ENCODE measurements around the gene LMBRD1. TPM values are rescaled to one million over a fixed set of nuclear protein-coding genes. Genes with fewer than 3 reads are reported as not detected.

The LMBRD1 gene
- total and polyA plus RNA-seq, 2 of the 4 experiments (the other 2 are of a cell fraction), result 3.9 to 8.7 TPM

DNA sequence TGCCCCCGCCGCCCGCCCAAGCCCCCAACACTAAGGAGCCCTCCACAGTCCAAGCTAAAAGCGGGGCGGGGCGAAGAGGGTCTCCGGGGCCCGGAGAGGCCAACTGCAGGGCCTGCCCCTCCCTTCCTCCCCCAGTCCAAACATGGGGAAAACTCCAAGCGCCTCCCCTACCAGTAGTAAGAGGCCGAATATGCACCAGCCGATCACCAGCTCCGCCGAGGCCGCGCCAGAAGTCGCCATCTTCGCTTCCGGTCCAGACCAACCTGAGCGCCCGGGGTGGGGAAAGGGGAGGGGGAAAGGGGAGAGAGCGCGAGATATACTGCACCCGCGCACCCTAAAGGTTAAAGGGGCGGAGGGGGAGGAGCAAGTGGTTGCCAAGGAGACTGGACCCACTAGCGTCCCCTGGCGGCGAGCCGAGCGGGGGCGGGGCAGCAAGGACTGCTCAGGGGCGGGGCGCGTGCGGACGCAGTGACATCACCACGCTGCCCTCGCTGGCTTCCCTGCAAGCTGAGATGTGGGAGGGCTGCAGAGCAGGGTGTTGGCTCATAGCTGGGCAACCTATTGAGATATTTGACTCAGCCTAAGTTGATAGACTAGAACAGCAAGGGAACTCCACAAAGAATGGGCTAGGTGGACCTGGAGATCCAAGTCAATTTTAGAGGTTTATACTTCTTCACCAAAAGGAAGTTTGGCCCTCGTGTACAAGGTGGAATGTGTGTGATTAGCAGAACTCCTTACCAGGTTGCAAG is at the start of gene LMBRD1 (continued):
- TF ChIP-seq, protein P1, sequence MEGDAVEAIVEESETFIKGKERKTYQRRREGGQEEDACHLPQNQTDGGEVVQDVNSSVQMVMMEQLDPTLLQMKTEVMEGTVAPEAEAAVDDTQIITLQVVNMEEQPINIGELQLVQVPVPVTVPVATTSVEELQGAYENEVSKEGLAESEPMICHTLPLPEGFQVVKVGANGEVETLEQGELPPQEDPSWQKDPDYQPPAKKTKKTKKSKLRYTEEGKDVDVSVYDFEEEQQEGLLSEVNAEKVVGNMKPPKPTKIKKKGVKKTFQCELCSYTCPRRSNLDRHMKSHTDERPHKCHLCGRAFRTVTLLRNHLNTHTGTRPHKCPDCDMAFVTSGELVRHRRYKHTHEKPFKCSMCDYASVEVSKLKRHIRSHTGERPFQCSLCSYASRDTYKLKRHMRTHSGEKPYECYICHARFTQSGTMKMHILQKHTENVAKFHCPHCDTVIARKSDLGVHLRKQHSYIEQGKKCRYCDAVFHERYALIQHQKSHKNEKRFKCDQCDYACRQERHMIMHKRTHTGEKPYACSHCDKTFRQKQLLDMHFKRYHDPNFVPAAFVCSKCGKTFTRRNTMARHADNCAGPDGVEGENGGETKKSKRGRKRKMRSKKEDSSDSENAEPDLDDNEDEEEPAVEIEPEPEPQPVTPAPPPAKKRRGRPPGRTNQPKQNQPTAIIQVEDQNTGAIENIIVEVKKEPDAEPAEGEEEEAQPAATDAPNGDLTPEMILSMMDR (conservative IDR thresholded peaks at IDR 0.05; ENCODE audit: low read depth, low read length), result peak; percentile 85
- no peak for TF ChIP-seq RAD21 (IDR thresholded peaks at IDR 0.05; ENCODE audit: low read length)

DNA sequence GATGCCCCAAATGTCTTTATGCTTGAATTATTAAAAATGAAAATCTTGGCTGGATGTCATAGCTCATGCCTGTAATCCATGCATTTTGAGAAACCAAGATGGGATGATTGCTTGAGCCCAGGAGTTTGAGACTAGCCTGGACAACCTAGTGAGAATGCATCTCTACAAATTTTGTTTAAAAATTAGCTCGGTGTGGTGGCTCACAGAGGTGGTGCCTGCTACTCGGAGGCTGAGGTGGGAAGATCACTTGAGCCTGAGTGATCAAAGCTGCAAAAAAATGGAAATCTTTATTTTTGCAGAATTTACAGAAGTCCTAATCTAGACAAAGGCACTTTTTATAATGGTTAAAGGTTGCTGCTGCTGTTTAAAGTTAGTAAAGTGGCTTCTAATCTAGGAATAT is 49.5 kb upstream of the LMBRD1 start:
- Histone ChIP-seq H3K4me2 (ENCODE audit: low read depth, low read length) (no peak overlapping the region), H2BK5ac (ENCODE audit: low read depth, low read length, poor library complexity, severe bottlenecking) (no peak overlapping the region), H3K4me1 (ENCODE audit: control insufficient read depth, insufficient read depth, low read length) (no peaks in the 10 kb centered on the region), H4K20me1 (ENCODE audit: insufficient read depth, low read length) (no peaks in the 10 kb centered on the region), H3K23ac (ENCODE audit: low read depth, low read length) (no peak overlapping the region; the same call in 1 of the 2 replicates), H3K18ac (ENCODE audit: low read depth, low read length) (no peak overlapping the region), H3K4me3 (ENCODE audit: insufficient read depth, low read depth, low read length) (no peak overlapping the region), H3K9me3 (ENCODE audit: control insufficient read depth, insufficient read depth, low read length) (no peaks in the 10 kb centered on the region), H2AK9ac (replicated peaks; ENCODE audit: low read depth, low read length, poor library complexity) (no peak overlapping the region), H2AFZ (replicated peaks; ENCODE audit: low read length, poor library complexity) (no peak overlapping the region), H3K4ac (ENCODE audit: low read depth, low read length) (no peak overlapping the region), H3K27ac (ENCODE audit: insufficient read depth, low read length) (no peak overlapping the region), H2AK5ac (ENCODE audit: low read depth, low read length) (no peak overlapping the region), H2BK120ac (ENCODE audit: low read depth, low read length) (no peak overlapping the region), H3K9me1 (ENCODE audit: insufficient read depth, low read length) (no peaks in the 10 kb centered on the region), H4K5ac (ENCODE audit: low read depth, low read length) (no peak overlapping the region), H3K56ac (ENCODE audit: extremely low read depth, insufficient read depth, low read length) (no peak overlapping the region), H3K14ac (replicated peaks; ENCODE audit: low read depth, low read length) (no peak overlapping the region), H3K79me1 (ENCODE audit: low read depth in 1 of 2, low read length in 2 of 2) (no peaks in the 10 kb centered on the region), H4K8ac (ENCODE audit: low read depth in 2 of 2, low read length in 2 of 2) (no peak overlapping the region), H2BK15ac (ENCODE audit: low read depth, low read length) (no peak overlapping the region), H3K9ac (ENCODE audit: low read depth, low read length) (no peak overlapping the region), H3K27me3 (ENCODE audit: control insufficient read depth, insufficient read depth, low read length) (no peaks in the 10 kb centered on the region), H4K91ac (ENCODE audit: insufficient read depth, low read depth, low read length) (no peak overlapping the region), H3K36me3 (ENCODE audit: control insufficient read depth, insufficient read depth, low read length) (no peaks in the 10 kb centered on the region), H2BK20ac (ENCODE audit: low read depth, low read length) (no peak overlapping the region)
- DNase-seq, result no peak
- ChIA-PET CTCF (interaction anchor here (1.1 kb wide), 1 partner anchor 14 kb away, joined by 3 read pairs; no protein-coding TSS in a partner anchor), POLR2A (ENCODE audit: unreplicated experiment) (no interaction called here)
- TF ChIP-seq POLR2A (IDR thresholded peaks at IDR 0.05; ENCODE audit: low read depth, low read length), result no peak
- no peak for TF ChIP-seq CEBPB (IDR thresholded peaks at IDR 0.05; ENCODE audit: low read depth, low read length)
- no peak for TF ChIP-seq FOS (IDR thresholded peaks at IDR 0.05; ENCODE audit: low read depth, low read length)
- TF ChIP-seq, protein P2, sequence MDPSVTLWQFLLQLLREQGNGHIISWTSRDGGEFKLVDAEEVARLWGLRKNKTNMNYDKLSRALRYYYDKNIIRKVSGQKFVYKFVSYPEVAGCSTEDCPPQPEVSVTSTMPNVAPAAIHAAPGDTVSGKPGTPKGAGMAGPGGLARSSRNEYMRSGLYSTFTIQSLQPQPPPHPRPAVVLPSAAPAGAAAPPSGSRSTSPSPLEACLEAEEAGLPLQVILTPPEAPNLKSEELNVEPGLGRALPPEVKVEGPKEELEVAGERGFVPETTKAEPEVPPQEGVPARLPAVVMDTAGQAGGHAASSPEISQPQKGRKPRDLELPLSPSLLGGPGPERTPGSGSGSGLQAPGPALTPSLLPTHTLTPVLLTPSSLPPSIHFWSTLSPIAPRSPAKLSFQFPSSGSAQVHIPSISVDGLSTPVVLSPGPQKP (IDR thresholded peaks at IDR 0.05; ENCODE audit: borderline replicate concordance, low read depth, low read length), result no peak
- TF ChIP-seq RAD21 (IDR thresholded peaks at IDR 0.05; ENCODE audit: low read length), result no peak
- in situ Hi-C loops (cut with MboI; ENCODE audit: low sequenced_read_pairs), result loop anchor here (25.0 kb wide), 1 partner anchor 266 kb away; no protein-coding TSS in a partner anchor
- intact Hi-C loops (cut with micrococcal nuclease), result no loop called here
- no CpG with 5 or more reads among the region's 2 CpGs for WGBS, 2 experiments (ENCODE audit: extremely low coverage in 2 of 2, insufficient read length in 1 of 2)
- BruUV-seq (replicated peaks), result no TSS peak
- ATAC-seq (ENCODE audit: low read depth), result no peak
- dilution Hi-C loops (cut with HindIII; ENCODE audit: low sequenced_read_pairs, unreplicated experiment), result no loop called here
